Measurements from ENCODE around the gene TBX20. TPM values are rescaled to one million over a fixed set of nuclear protein-coding genes. Genes with fewer than 3 reads are reported as not detected.

TBX20 gene
- total and polyA plus RNA-seq, 9 of the 15 experiments (the other 6 are each of a cell fraction or from before 2014, with no cell fraction given) = not detected

GRCh38 chr7:35246819-35247218, 7.1 kb downstream of the TBX20 start:
- POLR2A ChIA-PET = no interaction called here
- Histone ChIP-seq H4K20me1 (replicated peaks; ENCODE audit: control insufficient read depth, insufficient read depth, low read length) (no peaks in the 10 kb centered on the region), H3K27me3 (ENCODE audit: control insufficient read depth in 2 of 2, insufficient read depth in 2 of 2, low read length in 2 of 2) (no peaks in the 10 kb centered on the region; a peak in 1 of 5 replicates), H3K9me3 (replicated peaks; ENCODE audit: control insufficient read depth, insufficient read depth, low read depth, low read length) (no peaks in the 10 kb centered on the region), H3K9me1 (ENCODE audit: control insufficient read depth, insufficient read depth, low read length) (no peaks in the 10 kb centered on the region), H3K27ac (ENCODE audit: extremely low read depth, low read depth, low read length) (no peak overlapping the region), H3K4me3 (no peak overlapping the region), H3K9ac (ENCODE audit: insufficient read depth in 1 of 2, low read depth in 2 of 2, low read length in 2 of 2) (no peak overlapping the region), H3K4me2 (ENCODE audit: insufficient read depth, low read length) (no peak overlapping the region), H3K79me2 (ENCODE audit: control insufficient read depth, insufficient read depth, low read length) (no peaks in the 10 kb centered on the region), H2AFZ (ENCODE audit: low read depth, low read length) (no peak overlapping the region), H3K4me1 (replicated peaks in 1 of 2; ENCODE audit: control insufficient read depth in 2 of 2, insufficient read depth in 2 of 2, low read length in 2 of 2) (no peaks in the 10 kb centered on the region), H3K36me3 (ENCODE audit: control insufficient read depth, insufficient read depth, low read length) (no peaks in the 10 kb centered on the region)
- ATAC-seq (no peak), DNase-seq (ENCODE audit: extremely low read depth in 1 of 4, low spot score in 3 of 4) (no peak), FAIRE-seq (no peak)
- intact Hi-C loops (cut with micrococcal nuclease) = no loop called here
- CTCF ChIA-PET (ENCODE audit: low intra/inter-chr PET ratio) = no interaction called here
- in situ Hi-C loops (cut with MboI) = no loop called here
- TF ChIP-seq ZNF280A (IDR thresholded peaks at IDR 0.05; ENCODE audit: low read depth, partially characterized antibody) (no peak), NONO (IDR thresholded peaks at IDR 0.05; ENCODE audit: low read depth in 2 of 2, low read length in 1 of 2) (no peak), ETS1 (conservative IDR thresholded peaks at IDR 0.05; ENCODE audit: control insufficient read depth, low read depth, low read length) (no peak), CBX5 (IDR thresholded peaks at IDR 0.05; ENCODE audit: borderline replicate concordance, low read depth) (no peak), E2F5 (CRISPR knock-in tag; IDR thresholded peaks at IDR 0.05) (no peak), CSDE1 (IDR thresholded peaks at IDR 0.05) (no peak), KLF1 (tag; IDR thresholded peaks at IDR 0.05) (no peak), UBTF (IDR thresholded peaks at IDR 0.05; ENCODE audit: borderline replicate concordance in 1 of 2, low read depth in 2 of 2, low read length in 2 of 2) (no peak), RBM22 (IDR thresholded peaks at IDR 0.05; ENCODE audit: low read depth, low read length, poor library complexity, severe bottlenecking) (no peak)
- no TSS peak for BruUV-seq (replicated peaks)

All from K562 (cell line).